Hepatocyte (in vitro differentiated cells): ENCODE data around the gene ABCA13. TPM values are rescaled to one million over a fixed set of nuclear protein-coding genes. Genes with fewer than 3 reads are reported as not detected.
A peak's percentile ranks its signal among the peaks of the same experiment; 100 is the strongest.

ENCODE experiments used
- DNase-seq: peaks from one replicate; pipeline ENCODE4 v3.0.0-alpha.2; 2016; ENCODE audit warnings: low spot score
- H2AFZ ChIP-seq: fragments of 200-600 bp; sonication (generic); 2 replicates; pipeline ENCODE4 v1.6.0; 2016; ENCODE audit warnings: antibody characterized with exemption, mild to moderate bottlenecking
- H3K27ac ChIP-seq: fragments of 200-600 bp; sonication (generic); 2 replicates; pipeline ENCODE4 v1.5.1; 2016; ENCODE audit warnings: mild to moderate bottlenecking
- H3K27me3 ChIP-seq: fragments of 200-600 bp; sonication (generic); 2 replicates; pipeline ENCODE4 v1.6.1; 2016
- H3K36me3 ChIP-seq: fragments of 200-600 bp; sonication (generic); replicated peaks from 2 replicates; pipeline ENCODE4 v1.5.1; 2016; ENCODE audit warnings: low read depth; ENCODE audit not compliant: insufficient read depth
- H3K4me1 ChIP-seq: fragments of 200-600 bp; sonication (generic); 2 replicates; pipeline ENCODE4 v1.5.1; 2016; ENCODE audit warnings: mild to moderate bottlenecking, moderate library complexity; ENCODE audit not compliant: insufficient read depth
- H3K4me2 ChIP-seq: fragments of 200-600 bp; sonication (generic); 2 replicates; pipeline ENCODE4 v1.6.0; 2016
- H3K4me3 ChIP-seq: fragments of 200-600 bp; sonication (generic); 2 replicates; pipeline ENCODE4 v1.5.1; 2016; ENCODE audit warnings: mild to moderate bottlenecking
- H3K79me2 ChIP-seq: fragments of 200-600 bp; sonication (generic); 2 replicates; pipeline ENCODE4 v1.6.0; 2017; ENCODE audit warnings: mild to moderate bottlenecking
- H3K9me2 ChIP-seq: fragments of 200-600 bp; sonication (generic); replicated peaks from 2 replicates; pipeline ENCODE4 v1.6.0; 2017; ENCODE audit warnings: mild to moderate bottlenecking; ENCODE audit not compliant: insufficient read depth
- H3K9me3 ChIP-seq: fragments of 200-600 bp; sonication (generic); 2 replicates; pipeline ENCODE4 v1.5.1; 2016; ENCODE audit warnings: low read depth, mild to moderate bottlenecking
- H4K20me1 ChIP-seq: fragments of 200-600 bp; sonication (generic); 2 replicates; pipeline ENCODE4 v1.6.0; 2016; ENCODE audit warnings: mild to moderate bottlenecking; ENCODE audit not compliant: insufficient read depth, poor library complexity, severe bottlenecking
- EZH2 ChIP-seq: fragments of 200-600 bp; sonication (generic); IDR thresholded peaks from 2 replicates; pipeline ENCODE4 v1.6.1; 2016; ENCODE audit warnings: antibody characterized with exemption, mild to moderate bottlenecking, borderline replicate concordance
- EZH2phosphoT487 ChIP-seq: fragments of 200-600 bp; sonication (generic); IDR thresholded peaks from one replicate; pipeline ENCODE4 v1.6.1; 2018; ENCODE audit warnings: antibody characterized with exemption, mild to moderate bottlenecking, low read depth, moderate library complexity; ENCODE audit not compliant: unreplicated experiment, severe bottlenecking
- WGBS: methylation state at CpG from one replicate; pipeline ENCODE4 v1.1.6; 2016; ENCODE audit warnings: low lambda C conversion rate; ENCODE audit errors: missing lambda C conversion rate; 5-methylcytosine and 5-hydroxymethylcytosine counted together
- polyA plus RNA-seq: library from polyadenylated mRNA; unstranded; fragments of >200 nt; fragmentation: Nextera tagmentation; extraction: Ambion mirVana; gene quantifications from 2 replicates; pipeline ENCODE4 v1.2.1, GENCODE V29; 2016
- total RNA-seq: library from RNA; depleted of rRNA; stranded (reverse); fragments of >200 nt; gene quantifications from 2 replicates; pipeline ENCODE4 v1.2.3, GENCODE V29; 2014
- TF ChIP-seq, protein P1 (sequence below): fragments of 200-600 bp; sonication (generic); IDR thresholded peaks from 2 replicates; pipeline ENCODE4 v1.5.1; 2016; ENCODE audit warnings: antibody characterized with exemption, mild to moderate bottlenecking; ENCODE audit not compliant: poor library complexity

ABCA13 gene
- total and polyA plus RNA-seq, 2 experiments from 2014 or later: 0.57 to 2.0 TPM

DNA sequence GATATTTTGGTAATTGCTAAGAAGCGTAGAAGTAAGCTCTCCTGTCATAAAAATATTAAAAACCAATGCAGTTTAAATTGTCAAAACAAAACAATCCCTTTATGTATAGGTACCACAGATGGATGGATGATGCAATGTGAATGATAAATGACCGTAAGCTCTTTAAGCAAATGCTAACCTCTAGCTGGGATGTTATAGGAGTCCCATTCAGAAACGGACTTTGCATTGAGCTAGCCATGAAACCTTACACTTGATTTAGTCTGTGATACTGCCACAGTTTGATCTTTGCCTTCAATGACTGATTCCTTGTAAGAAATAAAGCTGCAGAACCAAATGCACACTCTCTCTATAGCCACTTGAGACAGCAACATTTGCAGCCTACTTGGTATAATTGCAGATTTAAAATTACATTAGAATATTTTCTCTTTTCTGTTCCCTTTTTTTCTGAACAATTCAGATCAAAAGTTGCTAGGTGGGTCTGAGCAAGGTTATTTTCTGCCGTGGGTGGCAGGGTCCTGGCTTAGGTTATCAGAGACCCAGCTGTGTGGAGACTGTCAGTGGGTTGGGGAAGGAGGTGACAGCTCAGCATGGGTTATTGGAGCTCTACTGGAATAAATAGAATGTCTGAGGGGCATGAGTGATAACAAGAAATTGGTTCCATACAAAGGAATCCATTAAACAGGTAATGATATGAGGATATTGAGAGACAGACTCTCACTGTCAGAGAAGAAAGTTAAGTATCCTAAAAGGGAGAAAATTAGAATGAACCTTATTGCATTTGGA lies 494.3 kb downstream of the ABCA13 start:
- no peak for DNase-seq
- Histone ChIP-seq H3K27ac (no peak overlapping the region), H3K79me2 (no peaks in the 10 kb centered on the region), H3K4me1 (no peaks in the 10 kb centered on the region), H3K36me3 (no peaks in the 10 kb centered on the region), H3K9me3 (no peaks in the 10 kb centered on the region), H3K4me2 (no peak overlapping the region), H3K9me2 (no peaks in the 10 kb centered on the region), H3K27me3 (no peaks in the 10 kb centered on the region), H2AFZ (no peak overlapping the region), H4K20me1 (no peaks in the 10 kb centered on the region), H3K4me3 (no peak overlapping the region)
- no peak for TF ChIP-seq EZH2
- TF ChIP-seq, protein P1, sequence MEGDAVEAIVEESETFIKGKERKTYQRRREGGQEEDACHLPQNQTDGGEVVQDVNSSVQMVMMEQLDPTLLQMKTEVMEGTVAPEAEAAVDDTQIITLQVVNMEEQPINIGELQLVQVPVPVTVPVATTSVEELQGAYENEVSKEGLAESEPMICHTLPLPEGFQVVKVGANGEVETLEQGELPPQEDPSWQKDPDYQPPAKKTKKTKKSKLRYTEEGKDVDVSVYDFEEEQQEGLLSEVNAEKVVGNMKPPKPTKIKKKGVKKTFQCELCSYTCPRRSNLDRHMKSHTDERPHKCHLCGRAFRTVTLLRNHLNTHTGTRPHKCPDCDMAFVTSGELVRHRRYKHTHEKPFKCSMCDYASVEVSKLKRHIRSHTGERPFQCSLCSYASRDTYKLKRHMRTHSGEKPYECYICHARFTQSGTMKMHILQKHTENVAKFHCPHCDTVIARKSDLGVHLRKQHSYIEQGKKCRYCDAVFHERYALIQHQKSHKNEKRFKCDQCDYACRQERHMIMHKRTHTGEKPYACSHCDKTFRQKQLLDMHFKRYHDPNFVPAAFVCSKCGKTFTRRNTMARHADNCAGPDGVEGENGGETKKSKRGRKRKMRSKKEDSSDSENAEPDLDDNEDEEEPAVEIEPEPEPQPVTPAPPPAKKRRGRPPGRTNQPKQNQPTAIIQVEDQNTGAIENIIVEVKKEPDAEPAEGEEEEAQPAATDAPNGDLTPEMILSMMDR: no peak
- no peak for TF ChIP-seq EZH2phosphoT487
- 60% methylated on average over 4 of the region's 4 CpGs for WGBS

DNA sequence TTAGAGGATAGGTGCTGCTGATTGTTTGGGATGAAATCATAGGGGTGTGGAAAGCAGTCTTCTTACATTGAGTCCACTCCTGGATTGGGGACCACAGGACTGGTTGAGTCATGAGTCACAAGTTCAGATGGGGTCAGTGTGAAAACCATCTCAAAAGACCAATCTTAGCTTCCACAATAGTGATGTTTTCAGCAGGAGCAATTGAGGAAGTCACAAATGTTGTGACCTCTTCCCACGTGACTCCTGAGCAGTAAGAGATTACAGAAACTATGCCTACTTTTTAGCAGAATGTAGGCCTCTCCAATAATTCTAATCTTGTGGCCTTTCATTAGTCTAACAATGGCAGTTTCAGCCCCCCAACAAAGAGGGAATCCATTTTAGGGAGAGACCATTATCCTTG lies 496.1 kb downstream of the ABCA13 start:
- no peak for DNase-seq
- Histone ChIP-seq H3K9me3 (no peaks in the 10 kb centered on the region), H3K4me2 (no peak overlapping the region), H2AFZ (no peak overlapping the region), H3K79me2 (no peaks in the 10 kb centered on the region), H3K9me2 (no peaks in the 10 kb centered on the region), H4K20me1 (no peaks in the 10 kb centered on the region), H3K4me3 (no peak overlapping the region), H3K27me3 (no peaks in the 10 kb centered on the region), H3K36me3 (no peaks in the 10 kb centered on the region), H3K4me1 (no peaks in the 10 kb centered on the region), H3K27ac (no peak overlapping the region)
- WGBS: 69% methylated on average over 1 of the region's 1 CpG
- TF ChIP-seq EZH2phosphoT487: no peak

DNA sequence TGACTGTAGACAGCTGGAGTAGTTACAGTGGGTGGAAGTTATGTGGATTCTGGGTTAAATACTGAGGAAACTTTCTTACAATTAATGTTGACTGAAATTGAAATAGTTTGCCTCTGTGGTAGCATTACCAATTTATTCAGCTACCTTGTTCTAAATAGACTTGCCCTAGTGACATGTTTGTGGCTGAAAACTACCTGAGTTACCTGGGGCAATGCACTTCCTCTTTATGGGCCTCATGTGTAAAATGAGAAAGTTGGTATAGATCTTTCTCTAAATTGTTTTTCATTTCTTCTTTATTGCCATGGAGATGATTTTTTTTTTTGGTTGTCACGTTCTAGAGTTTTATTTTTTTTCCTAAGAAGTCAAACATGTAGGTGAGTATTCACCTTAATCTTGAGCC lies 500.4 kb downstream of the ABCA13 start:
- 72% methylated on average over 1 of the region's 1 CpG for WGBS
- Histone ChIP-seq H4K20me1 (no peaks in the 10 kb centered on the region), H3K79me2 (no peaks in the 10 kb centered on the region), H3K36me3 (no peaks in the 10 kb centered on the region), H3K4me2 (no peak overlapping the region), H2AFZ (no peak overlapping the region), H3K27ac (no peak overlapping the region), H3K9me3 (no peaks in the 10 kb centered on the region), H3K4me3 (no peak overlapping the region), H3K9me2 (no peaks in the 10 kb centered on the region), H3K27me3 (no peaks in the 10 kb centered on the region), H3K4me1 (no peaks in the 10 kb centered on the region)
- DNase-seq: no peak
- TF ChIP-seq EZH2: no peak
- TF ChIP-seq, protein P1: no peak
- TF ChIP-seq EZH2phosphoT487: no peak

DNA sequence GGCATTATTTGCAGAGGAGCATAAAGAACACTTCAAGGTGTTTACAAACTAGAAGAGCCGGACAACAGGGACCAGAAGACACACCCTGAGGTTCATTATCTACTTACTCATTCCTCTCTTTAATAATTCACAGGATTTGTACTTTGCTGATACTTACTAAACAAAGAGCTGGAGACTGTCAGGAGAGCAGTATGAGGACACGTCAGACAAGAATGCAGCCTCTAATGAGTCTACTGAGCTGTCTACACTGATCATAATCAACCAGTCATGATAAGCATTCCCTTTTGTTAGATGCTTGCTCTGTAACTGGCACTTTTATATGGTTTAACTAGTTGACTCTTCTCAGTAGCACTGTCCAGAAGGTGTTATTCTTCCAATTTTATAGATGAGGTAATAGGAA lies 509.7 kb downstream of the ABCA13 start:
- H3K36me3 ChIP-seq: no peaks in the 10 kb centered on the region
- no peaks in the 10 kb centered on the region for H3K9me3 ChIP-seq
- H3K79me2 ChIP-seq: no peaks in the 10 kb centered on the region
- no peaks in the 10 kb centered on the region for H3K4me1 ChIP-seq
- H3K9me2 ChIP-seq: no peaks in the 10 kb centered on the region
- H3K27ac ChIP-seq: no peak overlapping the region
- WGBS: 6% methylated on average over 2 of the region's 2 CpGs
- no peak overlapping the region for H2AFZ ChIP-seq
- no peak overlapping the region for H3K4me3 ChIP-seq
- H4K20me1 ChIP-seq: no peaks in the 10 kb centered on the region
- no peaks in the 10 kb centered on the region for H3K27me3 ChIP-seq
- H3K4me2 ChIP-seq: no peak overlapping the region
- peak; percentile 29 for DNase-seq
- TF ChIP-seq EZH2phosphoT487 (no peak), EZH2 (no peak)
- TF ChIP-seq, protein P1: no peak
